H4 (cell line): Measurements from ENCODE around the gene DMAP1. TPM values are rescaled to one million over a fixed set of nuclear protein-coding genes. Genes with fewer than 3 reads are reported as not detected.

Experiments
- DNase-seq: peaks from one replicate; pipeline ENCODE4 v3.0.0-alpha.2; 2015; ENCODE audit warnings: low spot score
- total RNA-seq: library from RNA; depleted of rRNA; stranded (reverse); fragments of >200 nt; shearing (Covaris generic); gene quantifications from 2 replicates; pipeline ENCODE4 v1.2.3, GENCODE V29; 2014; rRNA removed

Gene DMAP1
- total RNA-seq, 1 experiment from 2014 or later, result 15.3 TPM

GRCh38 chr1:44254392-44254910 is 41.2 kb downstream of the DMAP1 start:
- no peak for DNase-seq

- DNase-seq, result no peak
These were observed 43.7 kb downstream of the DMAP1 start for GRCh38 chr1:44256762-44257554.

GRCh38 chr1:44259090-44259489 is 45.8 kb downstream of the DMAP1 start:
- no peak for DNase-seq

GRCh38 chr1:44260792-44261170 is 47.5 kb downstream of the DMAP1 start:
- no peak for DNase-seq

GRCh38 chr1:44261171-44261817 is 48.0 kb downstream of the DMAP1 start:
- no peak for DNase-seq

GRCh38 chr1:44261962-44262361 is 48.7 kb downstream of the DMAP1 start:
- DNase-seq, result no peak

- no peak for DNase-seq
These were observed 49.1 kb downstream of the DMAP1 start for GRCh38 chr1:44262414-44262813.

- no peak for DNase-seq
These were observed 49.7 kb downstream of the DMAP1 start for GRCh38 chr1:44262816-44263567.

GRCh38 chr1:44263568-44264450 is 50.5 kb downstream of the DMAP1 start:
- DNase-seq, result no peak

GRCh38 chr1:44264451-44264771 is 51.1 kb downstream of the DMAP1 start:
- no peak for DNase-seq

GRCh38 chr1:44265656-44266358 is 52.5 kb downstream of the DMAP1 start:
- DNase-seq, result no peak

GRCh38 chr1:44266400-44267344 is 53.4 kb downstream of the DMAP1 start:
- no peak for DNase-seq

GRCh38 chr1:44267438-44267837 is 54.2 kb downstream of the DMAP1 start:
- DNase-seq, result no peak

- no peak for DNase-seq
These were observed 54.8 kb downstream of the DMAP1 start for GRCh38 chr1:44268054-44268453.

Other genes starting within 250 kb of the DMAP1 start
- gene DPH2, start 243.5 kb upstream of the DMAP1 start, total RNA-seq, result 28.5 and 44.1 TPM in 2 replicates
- 193 and 213 TPM in 2 replicates for gene ATP6V0B, start 238.5 kb upstream of the DMAP1 start, total RNA-seq
- gene B4GALT2, start 234.3 kb upstream of the DMAP1 start, total RNA-seq, result 87.5 and 92.8 TPM in 2 replicates
- gene CCDC24, start 221.9 kb upstream of the DMAP1 start, total RNA-seq, result 15.8 and 23.2 TPM in 2 replicates
- gene SLC6A9, start 182.0 kb upstream of the DMAP1 start, total RNA-seq, result 9.6 and 10.0 TPM in 2 replicates
- not detected in 2 replicates for gene KLF17, start 94.7 kb upstream of the DMAP1 start, total RNA-seq
- not detected in 2 replicates for gene KLF18, start 71.8 kb upstream of the DMAP1 start, total RNA-seq
- 108 and 118 TPM in 2 replicates for gene ERI3, start 141.8 kb downstream of the DMAP1 start, total RNA-seq
- gene RNF220, start 191.8 kb downstream of the DMAP1 start, total RNA-seq, result 65.1 and 79.6 TPM in 2 replicates